ENCODE results near the gene R3HDM4. TPM values are rescaled to one million over a fixed set of nuclear protein-coding genes. Genes with fewer than 3 reads are reported as not detected.

Gene R3HDM4
- total and polyA plus RNA-seq, 11 donors, result 17.1 to 47.1 (median 24.2) TPM

DNA sequence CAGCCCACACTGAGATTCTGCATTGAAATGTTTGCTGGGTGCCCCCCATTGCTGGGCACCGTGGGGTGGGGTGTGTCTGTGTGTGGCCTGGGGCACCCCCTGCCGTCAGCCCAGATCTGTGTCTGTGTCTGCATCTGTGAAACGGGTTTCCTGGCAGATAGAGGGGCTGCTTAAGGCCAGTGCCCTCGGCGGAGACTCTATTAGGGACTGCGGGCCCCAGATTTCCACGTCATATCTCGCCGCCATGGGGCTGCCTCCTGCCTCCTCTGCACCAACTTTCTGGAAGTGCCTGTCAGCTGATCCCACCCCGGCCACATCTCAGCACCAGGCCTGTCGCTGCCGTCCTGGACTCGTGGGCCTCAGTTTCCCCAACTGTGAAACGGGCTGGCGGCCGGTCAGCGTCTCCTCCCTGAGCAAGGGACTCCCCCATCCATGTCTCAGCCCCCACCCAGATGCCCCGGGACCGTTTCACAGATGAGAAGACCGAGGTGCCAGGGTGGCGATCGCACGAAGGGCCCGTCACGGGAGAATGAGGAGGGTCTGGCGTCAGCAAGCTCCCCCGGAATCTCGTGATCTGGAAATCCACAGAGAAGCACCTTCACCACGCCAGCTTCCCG lies 34.2 kb upstream of the R3HDM4 start:
- no peaks in the 10 kb centered on the region for H3K27me3 ChIP-seq
- H3K9me3 ChIP-seq, result peaks cover 0 to 4% (median 0%) of the 10 kb centered on the region in 12 donors
- 83 to 92% (median 90%) methylated on average over 26 to 30 of the region's 30 CpGs for WGBS, 4 donors
- ATAC-seq, result no peak
- H3K36me3 ChIP-seq, result peaks cover 0 to 10% (median 0%) of the 10 kb centered on the region in 9 donors
- H3K4me1 ChIP-seq, result peaks cover 0 to 15% (median 0%) of the 10 kb centered on the region in 12 donors
- DNase-seq, result no peak
- H3K4me3 ChIP-seq, result no peak overlapping the region
- H3K27ac ChIP-seq, result peak overlapping the region in 1 of 12 donors; percentile 13
- intact Hi-C loops (cut with DNase I), result no loop called here
- TF ChIP-seq, protein P1, sequence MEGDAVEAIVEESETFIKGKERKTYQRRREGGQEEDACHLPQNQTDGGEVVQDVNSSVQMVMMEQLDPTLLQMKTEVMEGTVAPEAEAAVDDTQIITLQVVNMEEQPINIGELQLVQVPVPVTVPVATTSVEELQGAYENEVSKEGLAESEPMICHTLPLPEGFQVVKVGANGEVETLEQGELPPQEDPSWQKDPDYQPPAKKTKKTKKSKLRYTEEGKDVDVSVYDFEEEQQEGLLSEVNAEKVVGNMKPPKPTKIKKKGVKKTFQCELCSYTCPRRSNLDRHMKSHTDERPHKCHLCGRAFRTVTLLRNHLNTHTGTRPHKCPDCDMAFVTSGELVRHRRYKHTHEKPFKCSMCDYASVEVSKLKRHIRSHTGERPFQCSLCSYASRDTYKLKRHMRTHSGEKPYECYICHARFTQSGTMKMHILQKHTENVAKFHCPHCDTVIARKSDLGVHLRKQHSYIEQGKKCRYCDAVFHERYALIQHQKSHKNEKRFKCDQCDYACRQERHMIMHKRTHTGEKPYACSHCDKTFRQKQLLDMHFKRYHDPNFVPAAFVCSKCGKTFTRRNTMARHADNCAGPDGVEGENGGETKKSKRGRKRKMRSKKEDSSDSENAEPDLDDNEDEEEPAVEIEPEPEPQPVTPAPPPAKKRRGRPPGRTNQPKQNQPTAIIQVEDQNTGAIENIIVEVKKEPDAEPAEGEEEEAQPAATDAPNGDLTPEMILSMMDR (IDR thresholded peaks at IDR 0.05), result no peak
- no peak for TF ChIP-seq POLR2A (IDR thresholded peaks at IDR 0.05)

GRCh38 chr19:945401-946252 lies 32.6 kb upstream of the R3HDM4 start:
- H3K27me3 ChIP-seq, result no peaks in the 10 kb centered on the region
- ATAC-seq (no peak), DNase-seq (no peak)
- intact Hi-C loops (cut with DNase I), result no loop called here
- peaks cover 0 to 4% (median 0%) of the 10 kb centered on the region in 12 donors for H3K9me3 ChIP-seq
- peaks cover 0 to 23% (median under 1%) of the 10 kb centered on the region in 12 donors for H3K4me1 ChIP-seq
- no peak overlapping the region for H3K27ac ChIP-seq
- TF ChIP-seq, protein P1 (IDR thresholded peaks at IDR 0.05), result no peak
- no peak for TF ChIP-seq POLR2A (IDR thresholded peaks at IDR 0.05)
- peaks cover 0 to 10% (median 0%) of the 10 kb centered on the region in 9 donors for H3K36me3 ChIP-seq
- 86 to 94% (median 88%) methylated on average over 20 to 37 of the region's 37 CpGs for WGBS, 4 donors
- H3K4me3 ChIP-seq, result no peak overlapping the region

DNA sequence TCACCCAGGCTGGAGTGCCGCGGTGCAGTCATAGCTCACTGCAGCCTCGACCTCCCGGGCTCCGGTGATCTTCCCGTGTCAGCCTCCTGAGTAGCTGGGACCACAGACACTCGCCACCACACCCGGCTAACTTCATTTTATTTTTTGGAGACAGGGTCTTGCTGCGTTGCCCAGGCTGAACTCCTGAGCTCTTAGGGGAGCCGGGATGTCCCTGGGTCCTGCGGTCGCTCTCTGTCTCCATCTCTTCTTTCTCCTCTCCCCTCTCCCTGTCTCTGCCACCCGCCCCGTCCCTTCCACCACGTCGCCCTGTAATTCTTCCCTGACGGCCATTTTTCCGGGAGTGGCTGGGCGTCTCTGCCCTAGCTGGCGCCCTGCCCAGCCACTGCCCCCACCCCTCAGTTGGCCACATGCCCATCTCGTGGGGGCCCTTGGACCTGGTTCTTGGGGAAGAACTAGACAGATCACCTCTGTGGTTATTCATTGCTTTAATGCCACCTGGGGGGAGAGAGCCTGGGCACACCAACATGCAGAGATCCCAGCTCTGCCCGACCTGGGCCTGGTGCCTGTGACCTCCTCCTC lies 31.7 kb upstream of the R3HDM4 start:
- H3K27ac ChIP-seq, result no peak overlapping the region
- intact Hi-C loops (cut with DNase I), result no loop called here
- 77 to 84% (median 81%) methylated on average over 22 of the region's 22 CpGs for WGBS, 4 donors
- no peak for DNase-seq
- ATAC-seq, result no peak
- peaks cover 0 to 4% (median 0%) of the 10 kb centered on the region in 12 donors for H3K9me3 ChIP-seq
- no peaks in the 10 kb centered on the region for H3K27me3 ChIP-seq
- peaks cover 0 to 32% (median 4%) of the 10 kb centered on the region in 12 donors for H3K4me1 ChIP-seq
- no peak overlapping the region for H3K4me3 ChIP-seq
- no peak for TF ChIP-seq POLR2A (IDR thresholded peaks at IDR 0.05)
- TF ChIP-seq, protein P1 (IDR thresholded peaks at IDR 0.05), result no peak
- peaks cover 0 to 10% (median 0%) of the 10 kb centered on the region in 9 donors for H3K36me3 ChIP-seq

DNA sequence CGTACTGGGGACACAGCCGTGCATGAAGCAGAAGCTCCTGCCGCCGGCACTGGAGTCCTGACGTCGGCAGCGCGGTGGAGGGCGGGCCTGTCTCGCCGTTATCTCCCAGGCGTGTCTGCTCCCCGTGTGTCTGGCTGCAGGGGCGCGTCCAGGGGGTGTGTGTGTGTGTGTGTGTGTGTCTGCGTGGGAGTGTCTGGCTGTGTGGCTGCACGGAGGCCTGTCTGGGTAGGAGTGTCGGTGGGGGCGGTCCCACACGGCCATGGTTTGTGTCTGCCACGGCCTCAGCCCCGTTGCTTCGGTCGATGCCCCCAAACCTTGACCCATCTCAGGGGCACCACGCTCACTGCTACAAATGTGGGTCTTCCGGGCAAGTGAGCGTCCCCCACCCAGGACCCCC lies 31.1 kb upstream of the R3HDM4 start:
- 54 to 74% (median 66%) methylated on average over 24 to 27 of the region's 27 CpGs for WGBS, 4 donors
- Histone ChIP-seq H3K27me3 (no peaks in the 10 kb centered on the region), H3K36me3 (peaks cover 0 to 10% (median 0%) of the 10 kb centered on the region in 9 donors), H3K4me3 (no peak overlapping the region), H3K9me3 (peaks cover 0 to 4% (median 0%) of the 10 kb centered on the region in 12 donors), H3K27ac (no peak overlapping the region), H3K4me1 (peaks cover 0 to 37% (median 4%) of the 10 kb centered on the region in 12 donors)
- DNase-seq, result peak in 1 of 5 donors; percentile 46
- no peak for ATAC-seq
- intact Hi-C loops (cut with DNase I), result no loop called here
- TF ChIP-seq POLR2A (IDR thresholded peaks at IDR 0.05), result no peak
- TF ChIP-seq, protein P1 (IDR thresholded peaks at IDR 0.05), result no peak

Data from heart left ventricle (tissue), 16 donors.